ENCODE data around the gene ECE1.
"Not testable (repeated sequence)": the region's sequence is repeated elsewhere in the genome, so short reads cannot be mapped to it uniquely, and the experiment has no call there.

Gene ECE1

DNA sequence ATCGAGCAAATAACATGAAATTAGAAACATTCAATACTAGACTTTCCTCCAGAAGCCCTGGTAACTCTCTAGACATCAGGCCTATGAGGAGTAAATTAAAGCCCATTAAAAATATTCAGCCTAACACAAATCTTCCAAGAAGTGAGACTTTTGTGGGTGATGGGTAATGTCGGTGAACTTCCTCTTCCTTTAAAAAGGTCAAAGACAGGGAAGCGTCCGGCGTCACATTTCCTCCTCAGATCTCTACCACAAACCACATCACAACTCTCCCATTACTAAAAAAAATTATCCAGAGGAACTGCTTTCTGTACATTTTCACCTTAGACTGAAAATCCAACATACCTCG lies 115.0 kb downstream of the ECE1 start:
- DNase-seq: no peak

- no peak for DNase-seq
Observed at GRCh38 chr1:21174654-21175323, 115.5 kb downstream of the ECE1 start.

DNA sequence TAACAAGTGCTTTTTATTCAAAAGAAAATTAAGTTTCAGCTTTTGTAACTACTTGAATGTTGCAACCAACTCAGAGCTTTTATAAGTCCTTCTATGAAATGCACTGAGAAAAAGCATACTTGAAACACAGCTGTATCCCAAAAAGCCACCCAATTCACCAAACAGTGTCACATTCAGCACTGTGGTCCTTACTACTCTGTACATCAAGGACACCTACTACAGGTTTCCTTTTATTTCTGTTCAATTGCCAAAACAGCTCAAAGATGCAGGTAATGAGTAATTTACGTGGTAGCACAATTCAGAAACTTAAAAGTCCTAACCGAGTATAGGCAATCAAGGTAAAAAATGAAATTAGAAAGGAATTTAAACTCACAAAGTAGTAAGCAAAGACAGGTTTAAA lies 116.0 kb downstream of the ECE1 start:
- DNase-seq: no peak

DNA sequence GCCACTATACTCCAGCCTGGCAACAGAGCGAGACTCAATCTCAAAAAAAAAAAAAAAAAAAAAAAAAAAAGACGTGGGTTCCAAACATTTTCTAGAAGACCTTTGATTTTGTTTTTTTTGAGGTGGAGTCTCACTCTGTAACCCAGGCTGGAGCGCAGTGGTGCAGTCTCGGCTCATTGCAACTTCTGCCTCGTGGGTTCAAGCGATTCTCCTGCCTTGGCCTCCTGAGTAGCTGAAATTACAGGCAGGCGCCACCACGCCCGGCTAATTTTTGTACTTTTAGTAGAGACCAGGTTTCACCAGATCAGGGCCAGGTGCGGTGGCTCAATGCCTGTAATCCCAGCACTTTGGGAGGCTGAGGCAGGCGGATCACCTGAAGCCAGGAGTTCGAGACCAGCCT lies 117.2 kb downstream of the ECE1 start:
- not testable (repeated sequence) for DNase-seq

DNA sequence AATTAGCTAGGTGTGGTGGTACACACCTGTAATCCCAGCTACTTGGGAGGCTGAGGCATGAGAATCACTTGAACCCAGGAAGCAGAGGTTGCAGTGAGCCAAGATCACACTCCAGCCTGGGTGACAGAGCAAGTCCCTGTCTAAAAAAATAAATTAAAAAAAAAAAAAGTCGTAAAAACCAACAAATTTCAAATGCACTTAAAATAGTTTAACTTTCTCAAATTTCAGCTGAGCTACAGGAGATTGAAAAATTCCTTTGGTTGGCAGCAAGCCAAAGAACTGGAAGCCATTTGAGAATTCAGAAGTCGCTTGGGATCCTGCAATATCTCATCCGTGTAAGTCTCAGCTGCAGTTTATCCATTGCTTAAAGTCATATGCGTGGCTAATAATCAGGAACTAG lies 119.4 kb downstream of the ECE1 start:
- not testable (repeated sequence) for DNase-seq

GRCh38 chr1:21168444-21168843 lies 121.8 kb downstream of the ECE1 start:
- no peak for DNase-seq

Data from DMS79 (cell line).